ENCODE results near the gene R3HDM1.

R3HDM1 gene

GRCh38 chr2:135762530-135762929 is 231.2 kb downstream of the R3HDM1 start:
- no peak overlapping the region for H2AFZ ChIP-seq (ENCODE audit: low read depth, low read length, severe bottlenecking)
- no peaks in the 10 kb centered on the region for H3K9me2 ChIP-seq (replicated peaks; ENCODE audit: insufficient read depth, low read length)
- H3K9ac ChIP-seq (ENCODE audit: low read length), result no peak overlapping the region
- peaks cover 42% of the 10 kb centered on the region for H3K36me3 ChIP-seq (ENCODE audit: low read length)
- H3K4me3 ChIP-seq (ENCODE audit: insufficient read depth, low read length, poor library complexity, severe bottlenecking), result no peak overlapping the region
- H3F3A ChIP-seq (ENCODE audit: insufficient read depth), result 0 out of 2 replicates have a peak, but pooled peaks cover 3% of the 10 kb centered on the region
- no peak overlapping the region for H3K4me2 ChIP-seq (ENCODE audit: low read depth, low read length, poor library complexity, severe bottlenecking)
- no peak overlapping the region for H3K27ac ChIP-seq (ENCODE audit: low read depth, low read length)
- TF ChIP-seq, protein P1, sequence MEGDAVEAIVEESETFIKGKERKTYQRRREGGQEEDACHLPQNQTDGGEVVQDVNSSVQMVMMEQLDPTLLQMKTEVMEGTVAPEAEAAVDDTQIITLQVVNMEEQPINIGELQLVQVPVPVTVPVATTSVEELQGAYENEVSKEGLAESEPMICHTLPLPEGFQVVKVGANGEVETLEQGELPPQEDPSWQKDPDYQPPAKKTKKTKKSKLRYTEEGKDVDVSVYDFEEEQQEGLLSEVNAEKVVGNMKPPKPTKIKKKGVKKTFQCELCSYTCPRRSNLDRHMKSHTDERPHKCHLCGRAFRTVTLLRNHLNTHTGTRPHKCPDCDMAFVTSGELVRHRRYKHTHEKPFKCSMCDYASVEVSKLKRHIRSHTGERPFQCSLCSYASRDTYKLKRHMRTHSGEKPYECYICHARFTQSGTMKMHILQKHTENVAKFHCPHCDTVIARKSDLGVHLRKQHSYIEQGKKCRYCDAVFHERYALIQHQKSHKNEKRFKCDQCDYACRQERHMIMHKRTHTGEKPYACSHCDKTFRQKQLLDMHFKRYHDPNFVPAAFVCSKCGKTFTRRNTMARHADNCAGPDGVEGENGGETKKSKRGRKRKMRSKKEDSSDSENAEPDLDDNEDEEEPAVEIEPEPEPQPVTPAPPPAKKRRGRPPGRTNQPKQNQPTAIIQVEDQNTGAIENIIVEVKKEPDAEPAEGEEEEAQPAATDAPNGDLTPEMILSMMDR (IDR thresholded peaks at IDR 0.05; ENCODE audit: insufficient read depth, low read length, poor library complexity, severe bottlenecking), result no peak
- no peak for TF ChIP-seq EZH2phosphoT487 (conservative IDR thresholded peaks at IDR 0.05; ENCODE audit: low read length)
- no peaks in the 10 kb centered on the region; the same call in 1 of the 2 replicates for H3K9me3 ChIP-seq (ENCODE audit: insufficient read depth, low read length)
- H4K20me1 ChIP-seq (ENCODE audit: low read depth, low read length), result no peaks in the 10 kb centered on the region
- 0 out of 2 replicates have a peak, but pooled peaks cover 3% of the 10 kb centered on the region for H3K79me2 ChIP-seq (ENCODE audit: insufficient read depth, low read length)
- H3K27me3 ChIP-seq (ENCODE audit: low read length), result no peaks in the 10 kb centered on the region

- Histone ChIP-seq H2AFZ (ENCODE audit: low read depth, low read length, severe bottlenecking) (no peak overlapping the region), H3K27me3 (ENCODE audit: low read length) (no peaks in the 10 kb centered on the region), H3K36me3 (ENCODE audit: low read length) (peaks cover 48% of the 10 kb centered on the region), H3F3A (ENCODE audit: insufficient read depth) (0 out of 2 replicates have a peak, but pooled peaks cover 1% of the 10 kb centered on the region), H3K9me2 (replicated peaks; ENCODE audit: insufficient read depth, low read length) (no peaks in the 10 kb centered on the region), H3K4me3 (ENCODE audit: insufficient read depth, low read length, poor library complexity, severe bottlenecking) (no peak overlapping the region), H3K27ac (ENCODE audit: low read depth, low read length) (no peak overlapping the region), H3K9me3 (ENCODE audit: insufficient read depth, low read length) (no peaks in the 10 kb centered on the region), H3K79me2 (ENCODE audit: insufficient read depth, low read length) (0 out of 2 replicates have a peak, but pooled peaks cover 3% of the 10 kb centered on the region), H3K4me2 (ENCODE audit: low read depth, low read length, poor library complexity, severe bottlenecking) (no peak overlapping the region), H4K20me1 (ENCODE audit: low read depth, low read length) (no peaks in the 10 kb centered on the region), H3K9ac (ENCODE audit: low read length) (no peak overlapping the region)
- TF ChIP-seq, protein P1 (IDR thresholded peaks at IDR 0.05; ENCODE audit: insufficient read depth, low read length, poor library complexity, severe bottlenecking), result no peak
- TF ChIP-seq EZH2phosphoT487 (conservative IDR thresholded peaks at IDR 0.05; ENCODE audit: low read length), result no peak
These were observed 237.6 kb downstream of the R3HDM1 start for GRCh38 chr2:135768863-135769262.

- H3K9me2 ChIP-seq (replicated peaks; ENCODE audit: insufficient read depth, low read length), result no peaks in the 10 kb centered on the region
- H3K27me3 ChIP-seq (ENCODE audit: low read length), result no peaks in the 10 kb centered on the region
- peaks cover 3% of the 10 kb centered on the region; the same call in 1 of the 2 replicates for H3F3A ChIP-seq (ENCODE audit: insufficient read depth)
- no peak overlapping the region for H3K27ac ChIP-seq (ENCODE audit: low read depth, low read length)
- H3K9me3 ChIP-seq (ENCODE audit: insufficient read depth, low read length), result no peaks in the 10 kb centered on the region
- no peak overlapping the region for H3K4me2 ChIP-seq (ENCODE audit: low read depth, low read length, poor library complexity, severe bottlenecking)
- H2AFZ ChIP-seq (ENCODE audit: low read depth, low read length, severe bottlenecking), result no peak overlapping the region
- H3K79me2 ChIP-seq (ENCODE audit: insufficient read depth, low read length), result no peaks in the 10 kb centered on the region
- H3K4me3 ChIP-seq (ENCODE audit: insufficient read depth, low read length, poor library complexity, severe bottlenecking), result no peak overlapping the region
- no peak for TF ChIP-seq EZH2phosphoT487 (conservative IDR thresholded peaks at IDR 0.05; ENCODE audit: low read length)
- TF ChIP-seq, protein P1 (IDR thresholded peaks at IDR 0.05; ENCODE audit: insufficient read depth, low read length, poor library complexity, severe bottlenecking), result no peak
- no peaks in the 10 kb centered on the region for H4K20me1 ChIP-seq (ENCODE audit: low read depth, low read length)
- peaks cover 50% of the 10 kb centered on the region for H3K36me3 ChIP-seq (ENCODE audit: low read length)
- H3K9ac ChIP-seq (ENCODE audit: low read length), result no peak overlapping the region
These were observed 242.0 kb downstream of the R3HDM1 start for GRCh38 chr2:135773319-135773718.
